PFSK-1 (cell line): Measurements from ENCODE around the gene CNGB1.

ENCODE experiments used
- FOXP2 ChIP-seq: optimal IDR thresholded peaks from 2 replicates; pipeline ENCODE3; 2011; ENCODE audit warnings: borderline replicate concordance, control low read depth, inconsistent platforms; ENCODE audit not compliant: insufficient read depth; ENCODE audit errors: extremely low read length, extremely low read depth
- POLR2AphosphoS5 ChIP-seq: IDR thresholded peaks from 2 replicates; pipeline ENCODE4 v1.6.1; 2012; ENCODE audit warnings: low read depth, mild to moderate bottlenecking, control low read depth, low read length, moderate library complexity
- REST ChIP-seq, 2 experiments: IDR thresholded peaks; 2 replicates each; pipeline versions ENCODE4 v1.6.1 to v1.8.0; 2011 to 2012; ENCODE audit warnings: low read depth in 2 of 2, low read length in 2 of 2, control low read depth in 1 of 2, inconsistent platforms in 1 of 2, mild to moderate bottlenecking in 1 of 2, moderate library complexity in 1 of 2; ENCODE audit not compliant: insufficient read depth in 1 of 2
- SIN3A ChIP-seq: IDR thresholded peaks from 2 replicates; pipeline ENCODE4 v1.6.1; 2012; ENCODE audit warnings: mild to moderate bottlenecking, low read length, moderate library complexity, borderline replicate concordance; ENCODE audit not compliant: insufficient read depth
- TAF1 ChIP-seq: IDR thresholded peaks from 2 replicates; pipeline ENCODE4 v1.6.1; 2012; ENCODE audit warnings: low read length, control low read depth, borderline replicate concordance; ENCODE audit not compliant: insufficient read depth

The CNGB1 gene

DNA sequence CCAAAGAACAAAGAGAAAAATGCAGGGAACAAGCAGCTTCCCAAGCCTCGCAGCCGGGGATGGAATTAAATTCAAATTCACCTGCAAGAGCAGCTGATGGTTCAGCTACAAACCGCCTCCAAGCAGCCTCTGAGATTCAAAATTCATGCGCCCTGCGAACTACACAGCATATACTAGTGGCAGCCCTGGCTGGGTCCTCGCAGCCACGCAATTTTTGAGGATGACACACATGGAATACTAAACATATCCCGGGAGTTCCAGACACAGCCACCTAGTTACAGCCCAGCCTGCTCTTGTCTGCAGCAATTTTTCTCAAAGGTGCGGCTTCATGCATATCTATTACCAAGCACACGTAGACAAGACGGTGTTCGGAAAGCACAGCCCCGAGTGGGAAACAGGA lies 132.8 kb downstream of the CNGB1 start:
- TF ChIP-seq REST (IDR thresholded peaks at IDR 0.05; ENCODE audit: insufficient read depth in 1 of 2, low read depth in 2 of 2, low read length in 2 of 2), result no peak
- no peak for TF ChIP-seq SIN3A
- no peak for TF ChIP-seq POLR2AphosphoS5
- no peak for TF ChIP-seq FOXP2
- TF ChIP-seq TAF1, result no peak

- TF ChIP-seq FOXP2, result no peak
Observed at GRCh38 chr16:57837305-57838125, 133.4 kb downstream of the CNGB1 start.

DNA sequence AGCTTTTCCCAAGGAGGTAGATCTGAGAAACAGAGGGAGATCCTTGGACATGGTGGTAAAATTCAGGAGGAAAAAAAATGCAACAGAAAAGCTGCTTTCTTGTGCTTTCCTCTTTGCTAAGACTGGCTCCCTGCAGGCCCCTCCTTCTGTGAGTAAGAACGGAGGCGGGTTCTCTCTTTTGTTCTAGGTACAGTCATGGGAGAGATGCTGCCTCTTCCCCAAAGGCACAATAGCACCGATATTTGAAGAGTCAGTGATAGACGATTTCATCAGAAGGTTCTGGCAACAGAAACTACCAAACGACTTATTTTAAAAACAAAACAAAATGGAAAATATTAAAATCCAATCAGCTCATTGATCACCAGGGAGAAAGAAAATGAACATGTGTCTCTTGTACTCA lies 136.0 kb downstream of the CNGB1 start:
- TF ChIP-seq FOXP2, result no peak
- TF ChIP-seq TAF1, result no peak
- no peak for TF ChIP-seq POLR2AphosphoS5
- TF ChIP-seq SIN3A, result no peak
- no peak for TF ChIP-seq REST (IDR thresholded peaks at IDR 0.05; ENCODE audit: insufficient read depth in 1 of 2, low read depth in 2 of 2, low read length in 2 of 2)
